HCT116 (cell line): ENCODE results near the gene CCNL2.

ENCODE experiments used
- EZH2 ChIP-seq: fragments of 200-600 bp; sonication (generic); IDR thresholded peaks from 2 replicates; pipeline ENCODE4 v1.6.1; 2017; ENCODE audit warnings: antibody characterized with exemption, mixed run types
- POLR2A ChIP-seq: IDR thresholded peaks from 2 replicates; pipeline ENCODE4 v1.7.0; 2011; ENCODE audit warnings: borderline replicate concordance; ENCODE audit not compliant: insufficient read depth, insufficient read length; ENCODE audit errors: extremely low read depth

GRCh38 chr1:1406821-1407635, 7.9 kb upstream of the CCNL2 start, which contains the start of gene MRPL20:
- TF ChIP-seq EZH2 (no peak), POLR2A (peak; percentile 90)
